HG03039 (cell line): ENCODE measurements around the gene NDRG2.

Source experiments
- ATAC-seq: cut with Tn5 transposase; IDR thresholded peaks from one replicate; pipeline ENCODE4 v1.9.1; 2021; ENCODE audit warnings: mild to moderate bottlenecking, moderate library complexity; ENCODE audit not compliant: unreplicated experiment

The NDRG2 gene

DNA sequence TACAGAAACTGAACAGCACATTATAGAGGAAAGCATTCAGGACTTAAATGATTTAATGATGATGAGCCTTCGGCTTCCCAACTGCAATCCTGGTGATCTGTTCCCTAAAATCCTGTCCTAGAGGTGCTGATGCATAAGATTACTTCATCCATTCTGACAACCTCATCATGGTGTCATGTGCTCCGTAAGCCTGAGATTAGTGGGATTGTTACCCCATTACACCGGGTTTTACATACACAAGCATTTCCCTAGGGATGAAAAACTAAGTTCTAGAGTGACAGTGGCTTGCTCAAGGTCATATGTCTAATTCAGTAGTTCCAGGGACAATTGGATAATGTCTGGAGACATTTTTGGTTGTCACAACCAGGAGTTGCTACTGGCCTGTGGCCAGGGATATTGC is 12.3 kb upstream of the NDRG2 start:
- ATAC-seq: no peak

DNA sequence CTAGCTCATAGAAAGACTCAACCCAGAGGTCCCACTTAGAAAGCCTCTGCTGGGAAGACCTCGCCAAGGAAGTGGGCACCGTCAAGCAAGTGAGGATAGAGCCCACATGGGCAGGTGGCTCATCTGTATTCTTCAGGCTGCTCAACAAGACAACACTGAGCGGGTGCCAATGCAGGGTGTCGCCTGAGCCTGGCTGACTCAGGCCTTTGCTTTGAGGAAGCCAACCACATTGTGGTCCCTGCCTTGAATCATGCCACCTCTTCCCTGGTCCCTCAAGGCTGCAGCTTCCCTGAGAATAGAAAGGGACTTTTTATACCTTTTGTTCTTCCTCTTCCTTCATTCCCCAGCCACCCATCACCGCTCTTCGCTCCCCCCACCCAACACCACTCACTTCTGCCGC is 11.9 kb upstream of the NDRG2 start:
- ATAC-seq: no peak

DNA sequence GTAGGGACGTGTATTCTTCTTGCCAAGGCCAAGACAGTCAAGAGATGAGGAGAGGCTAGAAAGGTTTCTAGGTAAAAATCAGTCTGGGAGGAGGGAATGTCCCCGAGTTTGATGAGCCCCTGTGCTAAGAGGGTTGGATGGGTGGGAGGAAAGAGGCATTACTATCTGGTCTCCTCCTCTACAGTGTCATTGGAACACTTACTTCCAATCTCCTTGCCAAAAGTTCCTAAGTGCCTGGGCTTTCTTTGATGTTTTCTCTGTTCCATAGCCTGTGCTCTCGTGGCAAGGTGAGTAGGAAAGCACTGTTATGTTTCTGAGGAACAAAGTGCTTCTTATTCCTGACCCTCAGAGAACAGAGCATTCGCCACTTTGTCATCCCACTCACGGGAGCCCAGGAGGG is 9.8 kb upstream of the NDRG2 start, which contains the start of gene RNASE13:
Gene RNASE13, minus strand, starts transcription at position 101 of the 400 bp plus-strand sequence. CDS start 519 bp downstream, outside the sequence.
- ATAC-seq: no peak

DNA sequence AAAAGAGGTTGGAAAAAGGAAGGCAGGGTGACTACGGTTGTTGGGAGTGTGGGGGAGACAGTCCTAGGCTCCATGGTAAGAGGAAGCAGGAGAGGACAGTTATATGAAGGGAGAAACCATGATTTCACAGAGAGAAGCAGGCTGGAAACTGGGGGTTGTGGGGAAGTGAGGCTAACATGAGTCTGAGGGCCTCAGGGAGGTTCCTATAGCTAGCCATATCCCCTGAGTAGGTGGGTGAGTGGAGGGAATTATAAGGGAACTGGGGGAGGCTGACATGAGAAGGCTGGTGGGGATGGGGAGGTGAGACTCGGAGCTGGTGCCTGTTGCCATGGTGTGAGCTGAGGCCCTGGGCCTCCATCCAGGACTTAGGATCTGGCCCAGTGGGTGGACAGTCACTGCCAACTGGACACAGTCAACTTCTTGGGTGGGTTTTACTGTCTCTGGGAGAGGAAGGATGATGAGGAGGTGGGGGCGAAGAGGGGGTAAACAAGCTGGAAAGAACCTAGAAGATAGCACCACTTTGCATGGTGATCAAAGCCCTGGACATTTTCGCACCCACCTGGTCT is 8.4 kb upstream of the NDRG2 start:
- no peak for ATAC-seq

DNA sequence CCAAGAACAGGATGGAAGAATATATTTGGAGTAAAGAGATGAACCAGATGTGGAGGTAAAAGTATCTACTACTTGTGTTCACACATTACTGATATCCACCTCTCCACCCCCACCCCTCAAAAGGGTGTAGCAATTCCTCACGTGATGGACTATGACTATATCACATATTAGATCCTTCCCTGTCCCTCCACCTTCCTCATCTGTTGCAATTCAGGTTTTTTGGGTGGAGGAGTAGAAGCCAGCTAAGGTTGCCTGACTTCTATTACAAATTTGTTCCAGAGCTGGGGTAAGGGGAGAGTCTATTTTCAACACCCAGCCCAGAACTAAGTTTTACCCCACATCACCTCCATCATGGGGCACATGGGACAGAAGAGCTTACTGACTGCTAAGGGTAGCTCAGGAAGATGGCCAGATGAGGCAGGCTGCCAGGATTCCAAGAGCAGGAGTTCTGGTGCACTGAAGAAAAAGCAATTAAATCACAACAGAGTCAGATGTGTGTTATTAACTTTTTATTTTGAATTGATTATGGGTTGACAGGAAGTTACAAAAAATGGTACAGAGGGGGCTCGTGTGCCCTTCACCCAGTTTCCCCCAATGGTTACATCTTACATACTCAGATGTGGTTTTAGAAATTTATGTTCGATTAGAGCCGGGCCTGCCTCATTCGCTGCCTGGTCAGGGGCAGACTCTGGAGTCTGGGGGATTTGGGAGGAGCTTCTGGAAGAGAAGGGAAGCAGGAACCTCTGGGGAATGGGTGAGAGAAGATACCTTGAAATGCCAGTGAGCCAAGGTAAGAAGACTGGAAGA is 7.7 kb upstream of the NDRG2 start:
- no peak for ATAC-seq

DNA sequence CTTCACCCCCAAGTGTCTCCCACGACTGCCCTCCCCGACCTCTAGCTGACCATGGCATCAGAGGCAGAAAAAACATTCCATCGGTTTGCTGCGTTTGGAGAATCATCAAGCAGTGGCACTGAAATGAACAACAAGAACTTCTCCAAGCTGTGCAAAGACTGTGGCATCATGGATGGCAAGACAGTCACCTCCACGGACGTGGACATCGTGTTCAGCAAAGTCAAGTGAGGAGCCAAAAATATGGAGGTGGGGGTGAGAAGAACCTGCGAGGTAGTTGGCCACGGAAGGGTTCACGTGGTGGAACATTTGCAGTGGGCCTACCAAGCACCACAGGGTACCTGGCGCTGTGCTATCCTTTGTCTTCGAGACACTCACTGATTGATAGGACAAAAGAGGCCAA is 5.7 kb upstream of the NDRG2 start:
- ATAC-seq: no peak

DNA sequence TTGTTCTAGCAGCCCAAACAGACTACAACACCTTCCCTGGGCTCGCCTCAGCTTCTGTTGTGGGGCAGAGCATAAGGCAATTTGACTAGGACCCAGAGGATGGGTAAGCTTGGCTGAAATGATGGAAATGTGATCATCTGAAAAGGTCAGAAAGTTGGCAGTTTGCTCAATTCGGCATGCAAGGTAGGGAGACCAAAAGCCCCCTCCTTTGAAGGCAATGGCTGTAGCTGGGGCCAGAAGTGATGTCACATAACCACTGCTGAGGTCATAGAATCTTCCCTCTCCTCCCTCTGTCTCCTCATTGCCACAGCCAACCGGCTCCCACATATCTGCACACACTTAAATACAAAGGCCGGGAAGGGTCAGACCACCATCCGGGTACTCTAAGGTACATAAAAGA is 5.1 kb upstream of the NDRG2 start, which contains the start of gene TPPP2:
Gene TPPP2, plus strand, starts transcription at position 301 of the 400 bp plus-strand sequence. CDS start 365 bp downstream, outside the sequence.
- no peak for ATAC-seq

DNA sequence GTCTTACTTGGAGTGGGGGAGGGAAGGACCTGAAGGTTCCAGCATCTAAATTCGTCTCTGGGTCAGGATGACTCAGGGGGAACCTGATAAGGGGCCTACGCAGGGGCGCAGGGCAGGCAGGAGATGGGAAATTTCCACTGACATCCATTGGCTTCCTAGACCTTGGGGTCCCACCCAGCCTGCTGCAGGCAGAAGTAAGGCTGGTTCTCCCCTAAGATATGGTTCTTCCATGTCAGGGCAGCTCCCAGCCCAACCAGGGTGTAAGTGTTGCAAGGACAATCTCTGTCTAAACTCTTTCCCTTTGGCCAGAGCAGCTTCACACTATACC is 2.1 kb upstream of the NDRG2 start:
- no peak for ATAC-seq

DNA sequence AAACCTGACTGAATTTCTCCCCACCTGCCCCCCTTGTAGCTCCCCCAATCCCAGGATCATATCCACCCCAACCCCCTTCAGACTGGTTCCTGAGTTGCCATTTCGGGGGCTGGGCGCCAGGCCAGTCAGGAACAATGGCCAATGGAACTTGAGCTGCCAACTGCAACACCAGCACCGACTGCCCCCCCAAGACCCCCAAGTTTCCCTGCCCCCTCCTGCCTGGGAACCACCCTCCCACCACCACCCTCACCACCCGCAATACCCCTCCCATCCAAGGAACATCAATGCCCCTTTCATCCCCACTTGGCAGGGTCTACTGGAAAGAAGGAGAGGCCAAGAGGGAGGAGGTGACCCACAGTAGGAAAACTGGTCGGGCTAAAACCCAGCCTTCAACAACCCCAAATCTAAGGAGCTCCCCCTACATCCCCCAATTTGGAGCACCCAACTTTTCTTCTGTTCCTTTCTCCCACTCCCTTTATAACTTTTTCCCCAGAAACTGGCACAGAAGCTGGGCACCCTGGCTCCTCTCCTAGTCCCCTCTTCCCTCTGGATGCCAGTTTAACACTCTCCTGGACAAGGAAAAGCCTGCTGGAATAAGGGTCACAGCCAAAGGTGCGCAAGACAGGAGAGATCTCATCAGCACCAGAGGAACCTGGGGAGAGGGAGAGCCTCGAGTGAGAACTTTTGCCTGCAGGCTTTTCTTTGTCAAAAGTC is 1.6 kb upstream of the NDRG2 start:
- ATAC-seq: no peak

DNA sequence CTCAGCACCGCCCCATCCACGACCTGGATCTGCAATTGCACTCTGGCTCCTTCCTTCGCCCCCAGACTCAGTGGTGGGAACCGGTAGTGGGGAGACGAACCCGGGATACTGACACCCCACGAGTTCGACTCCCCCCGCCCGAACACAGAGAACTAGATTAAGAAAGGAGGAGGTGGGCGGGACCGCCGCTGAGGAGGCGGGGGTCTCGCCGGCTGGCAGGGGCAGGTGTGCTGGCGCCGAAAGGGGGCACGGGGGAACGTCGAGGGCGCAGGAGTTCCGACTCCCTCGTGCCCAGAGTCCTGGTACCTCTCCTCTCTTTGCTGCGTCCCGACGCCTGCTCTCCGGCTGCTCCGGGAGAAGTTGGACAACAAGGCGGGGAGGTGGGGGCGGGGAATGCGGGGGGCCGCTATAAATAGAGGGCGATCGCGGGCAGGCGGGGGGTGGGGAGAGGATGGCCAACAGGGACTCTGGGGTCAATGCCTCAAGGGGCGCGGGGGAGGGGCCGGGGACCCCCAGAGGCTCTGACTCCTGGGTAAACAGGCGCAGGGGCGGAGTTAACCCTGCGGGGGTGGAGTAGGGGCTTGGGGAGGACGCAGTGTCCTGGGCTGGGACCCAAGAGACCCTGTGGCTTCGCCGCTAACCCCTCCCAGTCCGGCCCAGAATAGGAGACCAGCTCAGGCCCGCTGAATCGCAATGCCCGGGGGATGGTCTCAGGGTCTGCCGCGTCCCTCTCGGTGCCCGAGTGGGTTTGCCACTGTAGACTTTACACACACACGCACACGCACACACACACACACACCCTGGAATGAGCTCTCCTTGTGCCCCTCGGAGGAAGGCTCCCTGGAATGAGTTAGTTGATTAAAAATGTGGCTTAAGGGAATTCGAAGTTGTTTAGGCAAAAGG is 761 bp upstream of the NDRG2 start:
- no peak for ATAC-seq

DNA sequence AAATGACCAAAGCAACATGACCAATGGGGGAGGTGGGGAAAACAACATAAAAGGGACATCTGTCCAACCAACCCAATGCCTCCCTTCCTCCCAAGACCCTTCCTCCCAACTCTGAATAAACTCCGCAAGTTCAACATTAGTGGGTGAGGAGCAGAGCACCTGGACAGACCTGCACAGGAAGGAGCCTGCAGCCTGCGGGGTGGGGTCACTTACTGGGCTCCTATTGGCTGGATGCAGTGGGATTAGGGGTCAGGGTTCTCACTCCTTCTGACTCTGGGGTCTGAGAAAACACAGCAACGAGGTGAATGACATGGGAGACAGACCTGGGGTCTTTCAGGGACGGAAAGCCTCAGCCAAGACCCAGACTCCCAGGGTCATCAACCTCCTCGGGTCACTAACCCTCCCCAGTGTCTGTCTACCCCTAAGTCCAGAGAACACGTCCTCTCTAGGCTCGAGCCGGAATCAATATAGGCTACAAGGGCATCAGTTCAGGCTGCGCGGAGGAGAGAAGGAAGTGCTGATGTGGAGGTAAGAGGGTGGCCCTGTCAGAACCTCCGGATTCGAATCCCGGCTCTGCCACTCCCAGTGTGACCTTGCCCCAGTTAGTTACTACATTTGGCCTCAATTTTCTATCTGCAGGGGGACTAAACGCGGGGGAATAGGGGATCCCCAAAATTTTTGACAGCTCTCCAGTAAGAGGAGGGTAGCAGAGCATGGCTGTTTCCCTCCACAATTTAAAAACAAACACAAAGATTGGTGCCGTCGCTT is 860 bp downstream of the NDRG2 start:
- ATAC-seq: no peak

DNA sequence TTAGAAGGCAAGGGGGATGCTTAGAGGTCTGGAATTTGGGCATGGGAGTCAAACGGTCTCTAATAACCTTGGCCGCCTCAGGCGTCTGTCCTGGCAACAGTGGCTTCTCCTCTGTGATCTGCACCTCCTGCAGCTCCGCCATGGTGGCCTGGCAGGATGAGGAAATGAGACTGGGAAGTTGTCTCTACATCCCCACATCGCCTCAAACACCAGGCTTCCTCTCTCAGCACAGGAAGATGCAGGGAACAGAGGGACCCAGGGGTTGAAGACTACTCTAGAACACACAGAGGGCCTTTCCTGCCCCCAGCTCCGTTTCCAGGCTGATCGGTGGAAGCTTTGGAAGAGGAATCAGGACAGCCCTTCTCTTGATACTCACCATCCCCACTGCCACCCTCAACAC is 1.7 kb downstream of the NDRG2 start:
- ATAC-seq: no peak

DNA sequence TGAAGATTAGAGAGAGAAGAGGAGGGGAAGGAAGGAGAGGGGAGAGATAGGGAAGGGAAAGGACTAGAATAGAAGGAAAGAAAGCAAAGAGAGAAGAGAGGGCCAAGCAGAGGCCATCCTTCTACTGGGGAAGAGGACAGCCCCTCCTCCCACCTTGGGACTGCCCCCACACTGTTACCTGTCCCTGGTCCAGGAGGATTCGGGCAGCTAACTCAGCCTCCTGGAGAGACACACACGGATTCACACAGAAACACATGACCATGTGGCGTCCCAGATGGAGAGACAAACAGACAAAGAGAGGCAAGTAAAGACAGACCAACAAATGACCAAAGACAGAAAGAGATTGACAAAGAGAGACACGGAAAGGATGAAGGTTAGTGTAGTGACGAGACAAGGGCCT is 2.2 kb downstream of the NDRG2 start:
- no peak for ATAC-seq

DNA sequence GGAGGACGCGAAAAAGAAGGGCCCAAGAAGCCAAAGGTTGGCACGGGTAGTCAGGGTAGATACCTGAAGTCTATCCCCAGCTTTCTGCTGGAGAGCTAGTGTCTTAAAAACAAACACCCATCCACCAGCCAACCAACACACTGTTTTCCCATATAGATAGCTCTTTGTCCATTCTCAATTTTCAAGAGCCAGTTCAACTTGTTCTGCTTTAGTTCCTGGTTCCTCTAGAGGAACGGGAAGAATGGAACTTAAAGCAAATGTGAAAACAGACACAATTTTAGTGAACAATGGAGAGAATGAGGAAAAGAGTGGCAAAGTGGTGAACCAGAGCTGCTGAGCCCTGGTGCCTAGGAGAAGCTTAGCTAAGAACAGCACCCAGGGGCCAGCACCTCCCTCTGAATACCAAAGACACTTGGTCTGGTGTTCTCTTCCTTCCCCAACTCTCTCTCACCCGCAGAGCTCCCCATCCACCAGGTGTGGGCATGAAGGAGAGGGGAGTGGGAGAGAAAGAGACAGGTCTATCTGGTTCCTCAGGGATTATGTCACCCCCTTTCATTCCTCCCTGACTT is 3.8 kb downstream of the NDRG2 start:
- no peak for ATAC-seq

DNA sequence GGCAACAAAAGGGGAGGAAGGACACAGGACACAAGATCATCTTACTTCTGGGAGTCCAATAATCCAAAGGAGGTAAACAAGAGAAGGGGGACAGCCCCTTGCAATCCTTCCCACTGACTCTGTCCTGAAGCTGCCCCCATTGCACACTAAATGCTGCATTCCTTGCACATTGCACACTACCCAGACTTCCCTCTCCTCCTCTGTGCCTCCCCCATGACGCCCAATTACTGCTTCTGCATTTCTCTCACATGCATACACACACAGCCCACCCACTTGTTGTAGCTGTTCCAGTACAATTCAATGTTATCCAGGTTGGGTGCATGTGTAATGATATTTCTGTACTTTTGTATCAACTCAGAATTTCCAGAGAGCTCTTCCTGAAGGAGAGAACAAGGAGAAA is 5.5 kb downstream of the NDRG2 start:
- no peak for ATAC-seq

DNA sequence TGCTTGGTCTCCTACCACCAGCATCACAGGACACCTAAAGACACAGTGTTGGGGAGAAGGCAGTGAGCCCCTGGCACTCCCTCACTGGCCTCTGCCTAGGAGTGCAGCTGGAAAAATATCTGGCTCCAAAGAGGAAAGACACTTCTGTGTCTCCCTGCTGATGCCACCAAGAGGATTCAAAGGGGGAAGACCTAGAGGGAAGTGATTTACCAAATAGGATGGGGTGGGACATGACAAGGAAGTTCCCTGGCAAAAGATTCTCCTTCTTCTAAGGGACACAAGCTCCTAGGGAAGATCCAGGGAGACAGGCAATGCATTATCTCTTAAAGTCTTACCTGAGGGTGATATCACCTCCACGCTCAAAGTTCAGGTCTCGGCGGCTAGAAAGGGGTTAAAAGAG is 6.1 kb downstream of the NDRG2 start:
- ATAC-seq: no peak

DNA sequence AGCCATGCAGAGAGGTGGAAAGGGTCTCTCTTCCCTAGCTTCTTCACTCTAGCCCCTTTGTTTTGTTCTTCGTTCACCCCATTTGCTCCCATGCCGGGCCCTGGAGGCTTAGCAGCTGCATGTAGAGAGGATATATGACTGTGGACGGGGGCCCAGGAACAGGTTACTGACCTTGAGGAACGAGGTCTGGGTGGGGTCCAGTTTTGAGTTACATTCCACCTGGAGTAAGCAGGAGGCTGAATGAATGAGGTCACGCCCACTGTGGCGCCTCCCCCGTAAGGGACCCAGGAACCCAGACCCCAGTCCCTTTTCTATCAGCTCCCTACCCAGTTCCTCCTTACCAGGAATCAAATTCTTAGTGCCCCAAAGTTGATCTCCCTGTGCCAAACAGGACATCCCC is 6.6 kb downstream of the NDRG2 start:
- ATAC-seq: no peak

DNA sequence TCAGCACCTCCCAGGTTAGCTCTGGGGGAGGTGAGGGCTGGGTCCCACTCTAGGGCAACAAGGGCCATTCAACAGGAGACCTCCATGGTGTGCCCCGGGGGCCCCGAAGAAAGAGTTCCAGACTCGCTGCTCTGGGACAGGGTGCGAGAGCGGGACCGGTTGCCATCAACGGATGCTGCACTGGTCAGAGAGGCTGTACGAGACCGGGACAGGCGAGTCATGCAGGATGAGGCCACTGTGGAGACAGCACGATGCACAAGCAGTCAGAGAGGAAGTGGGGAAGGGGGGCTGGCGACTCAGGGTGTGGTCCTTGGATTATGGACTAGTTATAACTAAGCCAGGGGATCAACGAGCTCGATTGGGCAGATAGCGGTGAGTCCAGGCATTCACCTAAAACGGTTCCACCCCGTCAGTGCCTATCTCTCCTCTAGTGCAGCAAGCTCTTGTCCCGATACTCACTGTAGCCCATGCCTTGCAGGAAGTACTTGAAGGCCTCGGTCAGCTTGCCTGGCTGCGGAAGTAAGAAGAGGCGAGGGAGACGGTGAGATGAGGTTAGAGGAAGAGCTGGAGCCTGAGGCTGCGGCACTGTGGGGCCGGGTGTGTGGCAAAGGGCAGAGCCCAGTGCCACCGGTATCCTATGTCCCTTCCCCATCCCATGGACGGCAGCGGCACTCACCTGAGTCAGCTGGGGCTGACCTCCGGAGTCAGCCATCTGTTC is 7.2 kb downstream of the NDRG2 start:
- ATAC-seq: no peak

DNA sequence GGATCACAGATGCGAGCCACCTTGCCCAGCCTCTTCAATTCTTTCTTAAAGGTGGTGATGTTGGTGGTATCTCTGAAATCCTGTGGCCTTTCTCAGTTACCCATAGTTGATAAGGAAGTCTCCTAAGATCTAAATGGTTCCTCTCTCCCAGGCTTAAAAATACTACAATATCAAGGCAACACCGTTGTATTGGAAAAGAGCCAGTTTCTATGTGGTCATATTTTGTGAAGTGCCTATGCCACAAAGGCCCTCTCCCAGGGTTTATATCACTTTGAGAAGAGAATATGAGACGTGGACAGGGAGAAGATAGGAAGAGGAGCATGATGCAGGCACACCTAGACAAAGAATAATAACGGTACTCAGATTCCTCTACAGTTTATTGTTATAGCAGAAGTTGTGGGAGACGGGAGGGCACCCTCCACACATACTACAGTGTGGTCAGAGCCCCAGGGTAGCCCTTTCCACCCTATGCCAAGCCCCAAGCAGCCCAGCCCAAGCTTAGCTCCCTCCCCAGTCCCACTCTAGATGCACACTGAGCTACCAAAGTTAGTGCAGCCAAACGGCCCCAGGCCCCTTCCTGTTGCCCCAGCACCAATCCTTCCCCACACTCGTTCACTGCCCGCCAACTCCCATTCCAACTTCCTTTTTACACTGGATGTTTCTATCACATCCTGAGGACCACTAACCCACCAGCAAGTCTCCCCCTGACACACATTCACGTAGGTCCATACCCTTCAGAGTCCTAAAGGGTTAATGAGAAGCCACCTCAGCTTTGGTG is 8.3 kb downstream of the NDRG2 start:
- ATAC-seq: no peak
